ENCODE data around the gene KIFC3. TPM values are rescaled to one million over a fixed set of nuclear protein-coding genes. Genes with fewer than 3 reads are reported as not detected.
"Not testable (repeated sequence)": the region's sequence is repeated elsewhere in the genome, so short reads cannot be mapped to it uniquely, and the experiment has no call there.

The KIFC3 gene
- total RNA-seq, 6 donors from 2014 or later, result 82.6 to 340 (median 110) TPM

DNA sequence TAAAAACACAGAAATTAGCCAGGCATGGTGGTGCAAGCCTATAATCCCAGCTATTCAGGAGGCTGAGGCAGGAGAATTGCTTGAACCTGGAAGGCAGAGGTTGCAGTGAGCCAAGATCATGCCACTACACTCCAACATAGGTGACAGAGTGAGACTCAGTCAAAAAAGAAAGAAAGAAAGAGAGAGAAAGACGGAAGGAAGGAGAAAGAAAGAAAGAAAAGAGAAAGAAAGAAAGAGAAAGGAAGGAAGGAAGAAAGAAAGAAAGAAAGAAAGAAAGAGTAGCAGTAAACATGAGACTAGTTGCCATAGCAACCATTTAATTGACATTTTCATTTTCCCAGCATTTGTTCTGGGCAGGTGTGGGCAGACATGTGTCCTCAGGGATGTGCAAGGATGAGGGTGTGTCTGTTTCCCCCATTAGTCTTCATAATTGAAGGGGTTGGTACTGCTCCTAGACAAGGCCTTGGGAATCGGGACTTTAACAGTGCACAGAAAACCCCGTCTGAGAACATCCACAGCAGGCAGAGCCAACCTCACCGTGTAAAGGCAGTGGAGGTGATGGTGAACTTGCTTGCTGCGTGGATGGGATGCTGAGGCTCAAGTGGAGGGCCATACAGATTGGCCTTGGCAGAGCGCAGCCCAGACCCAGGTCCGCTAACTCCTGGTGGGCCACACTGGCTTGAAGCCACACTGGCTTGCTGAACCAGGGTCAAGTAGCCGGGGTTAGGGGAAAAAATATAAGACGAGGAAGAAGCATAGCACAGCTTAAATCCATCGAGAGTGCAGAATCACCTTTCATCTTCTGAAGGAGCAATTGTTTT, 35.2 kb upstream of the KIFC3 start:
- WGBS, 2 donors, result 89% methylated on average over 10 of the region's 10 CpGs
- Histone ChIP-seq H3K27ac (no peak overlapping the region), H3K4me3 (no peak overlapping the region), H3K36me3 (no peaks in the 10 kb centered on the region), H3K27me3 (no peaks in the 10 kb centered on the region), H3K4me1 (no peaks in the 10 kb centered on the region), H3K9me3 (no peaks in the 10 kb centered on the region)
- no peak for ATAC-seq (ENCODE audit: low FRiP score in 2 of 2)
- TF ChIP-seq POLR2AphosphoS5 (IDR thresholded peaks at IDR 0.05) (no peak), EP300 (IDR thresholded peaks at IDR 0.05) (no peak), POLR2A (IDR thresholded peaks at IDR 0.05) (no peak)
- TF ChIP-seq, protein P1, sequence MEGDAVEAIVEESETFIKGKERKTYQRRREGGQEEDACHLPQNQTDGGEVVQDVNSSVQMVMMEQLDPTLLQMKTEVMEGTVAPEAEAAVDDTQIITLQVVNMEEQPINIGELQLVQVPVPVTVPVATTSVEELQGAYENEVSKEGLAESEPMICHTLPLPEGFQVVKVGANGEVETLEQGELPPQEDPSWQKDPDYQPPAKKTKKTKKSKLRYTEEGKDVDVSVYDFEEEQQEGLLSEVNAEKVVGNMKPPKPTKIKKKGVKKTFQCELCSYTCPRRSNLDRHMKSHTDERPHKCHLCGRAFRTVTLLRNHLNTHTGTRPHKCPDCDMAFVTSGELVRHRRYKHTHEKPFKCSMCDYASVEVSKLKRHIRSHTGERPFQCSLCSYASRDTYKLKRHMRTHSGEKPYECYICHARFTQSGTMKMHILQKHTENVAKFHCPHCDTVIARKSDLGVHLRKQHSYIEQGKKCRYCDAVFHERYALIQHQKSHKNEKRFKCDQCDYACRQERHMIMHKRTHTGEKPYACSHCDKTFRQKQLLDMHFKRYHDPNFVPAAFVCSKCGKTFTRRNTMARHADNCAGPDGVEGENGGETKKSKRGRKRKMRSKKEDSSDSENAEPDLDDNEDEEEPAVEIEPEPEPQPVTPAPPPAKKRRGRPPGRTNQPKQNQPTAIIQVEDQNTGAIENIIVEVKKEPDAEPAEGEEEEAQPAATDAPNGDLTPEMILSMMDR (IDR thresholded peaks at IDR 0.05), result no peak
- DNase-seq, result no peak

DNA sequence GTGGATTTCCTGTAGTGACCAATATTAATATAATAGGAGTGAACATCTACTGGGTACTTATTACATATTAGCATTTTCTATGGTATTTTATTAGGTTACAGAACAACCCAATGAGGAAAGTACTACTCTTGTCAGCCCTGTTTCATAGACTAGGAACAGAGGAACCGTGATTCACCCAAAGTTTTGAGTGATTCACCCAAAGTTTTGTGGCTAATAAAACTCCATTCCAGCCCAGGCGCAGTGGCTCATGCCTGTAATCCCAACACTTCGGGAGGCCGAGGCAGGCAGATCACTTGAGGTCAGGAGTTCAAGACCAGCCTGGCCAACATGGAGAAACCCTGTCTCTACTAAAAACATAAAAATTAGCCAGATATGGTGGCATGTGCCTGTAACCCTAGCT, 33.1 kb upstream of the KIFC3 start:
- H3K36me3 ChIP-seq; DNase-seq; H3K27me3 ChIP-seq; H3K27ac ChIP-seq; H3K9me3 ChIP-seq; H3K4me3 ChIP-seq; H3K4me1 ChIP-seq; ATAC-seq (ENCODE audit: low FRiP score in 2 of 2): not testable (repeated sequence)
- 66 to 90% methylated on average over 4 of the region's 4 CpGs for WGBS, 2 donors

DNA sequence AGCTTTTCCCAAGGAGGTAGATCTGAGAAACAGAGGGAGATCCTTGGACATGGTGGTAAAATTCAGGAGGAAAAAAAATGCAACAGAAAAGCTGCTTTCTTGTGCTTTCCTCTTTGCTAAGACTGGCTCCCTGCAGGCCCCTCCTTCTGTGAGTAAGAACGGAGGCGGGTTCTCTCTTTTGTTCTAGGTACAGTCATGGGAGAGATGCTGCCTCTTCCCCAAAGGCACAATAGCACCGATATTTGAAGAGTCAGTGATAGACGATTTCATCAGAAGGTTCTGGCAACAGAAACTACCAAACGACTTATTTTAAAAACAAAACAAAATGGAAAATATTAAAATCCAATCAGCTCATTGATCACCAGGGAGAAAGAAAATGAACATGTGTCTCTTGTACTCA, 32.6 kb upstream of the KIFC3 start:
- no peaks in the 10 kb centered on the region for H3K9me3 ChIP-seq
- no peaks in the 10 kb centered on the region for H3K4me1 ChIP-seq
- H3K27me3 ChIP-seq, result no peaks in the 10 kb centered on the region
- WGBS, 2 donors, result 68 to 74% methylated on average over 5 of the region's 5 CpGs
- TF ChIP-seq, protein P1 (IDR thresholded peaks at IDR 0.05), result no peak
- no peak for TF ChIP-seq EP300 (IDR thresholded peaks at IDR 0.05)
- DNase-seq (no peak), ATAC-seq (ENCODE audit: low FRiP score in 2 of 2) (no peak)
- H3K36me3 ChIP-seq, result no peaks in the 10 kb centered on the region
- no peak overlapping the region for H3K4me3 ChIP-seq
- H3K27ac ChIP-seq, result no peak overlapping the region

DNA sequence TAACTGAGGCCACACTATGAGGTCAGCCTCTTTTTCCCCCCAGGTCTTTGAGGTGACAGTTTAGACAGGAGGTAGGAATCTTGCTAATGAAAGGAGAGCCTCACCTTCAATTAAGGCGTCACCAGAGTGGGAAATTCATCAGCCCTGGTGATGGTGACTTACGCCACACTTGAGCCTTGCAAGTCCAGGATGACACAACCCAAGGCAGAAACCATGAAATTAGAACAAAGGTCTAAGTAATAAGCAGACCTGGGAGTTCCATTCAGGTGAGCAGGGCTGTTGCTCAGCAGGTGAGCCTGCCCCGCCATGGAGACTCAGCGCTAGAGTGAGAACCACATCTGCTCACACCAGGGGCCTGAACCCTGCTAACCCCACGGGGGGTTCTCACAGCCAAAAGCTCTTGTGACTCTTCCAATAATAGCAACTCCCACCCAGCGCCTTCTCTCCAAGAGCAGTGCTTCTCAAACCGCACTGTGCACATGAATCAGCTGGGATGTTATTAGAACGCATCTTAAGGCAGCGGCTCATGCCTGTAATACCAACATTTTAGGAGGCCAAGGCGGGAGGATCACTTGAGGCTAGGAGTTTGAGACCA, 28.7 kb upstream of the KIFC3 start:
- H3K4me3 ChIP-seq, result no peak overlapping the region
- H3K36me3 ChIP-seq, result no peaks in the 10 kb centered on the region
- H3K27ac ChIP-seq, result no peak overlapping the region
- 88 to 93% methylated on average over 6 to 10 of the region's 10 CpGs for WGBS, 2 donors
- no peak for TF ChIP-seq POLR2A (IDR thresholded peaks at IDR 0.05)
- TF ChIP-seq, protein P1 (IDR thresholded peaks at IDR 0.05), result no peak
- TF ChIP-seq POLR2AphosphoS5 (IDR thresholded peaks at IDR 0.05), result no peak
- TF ChIP-seq EP300 (IDR thresholded peaks at IDR 0.05), result no peak
- H3K27me3 ChIP-seq, result no peaks in the 10 kb centered on the region
- no peaks in the 10 kb centered on the region for H3K9me3 ChIP-seq
- no peaks in the 10 kb centered on the region for H3K4me1 ChIP-seq
- ATAC-seq (ENCODE audit: low FRiP score in 2 of 2) (no peak), DNase-seq (no peak)

DNA sequence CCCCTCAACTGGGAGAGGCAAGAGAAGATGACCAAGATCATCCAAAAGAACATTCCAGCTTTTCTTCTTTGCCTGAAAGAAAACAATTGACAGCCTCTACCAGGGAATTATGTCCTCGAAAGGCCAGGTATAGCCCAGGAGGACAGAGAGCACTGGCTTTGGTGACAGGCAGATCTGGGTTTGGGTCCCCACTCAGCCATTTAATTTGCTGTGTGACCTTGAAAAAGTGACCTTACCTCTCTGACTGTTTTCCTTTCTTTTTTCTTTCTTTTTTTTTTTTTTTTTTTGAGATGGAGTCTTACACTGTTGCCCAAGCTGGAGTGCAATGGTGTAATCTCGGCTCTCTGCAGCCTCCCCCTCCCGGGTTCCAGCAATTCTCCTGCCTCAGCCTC, 27.7 kb upstream of the KIFC3 start:
- no peak overlapping the region for H3K4me3 ChIP-seq
- 80 to 85% methylated on average over 3 of the region's 3 CpGs for WGBS, 2 donors
- H3K27me3 ChIP-seq, result no peaks in the 10 kb centered on the region
- H3K27ac ChIP-seq, result no peak overlapping the region
- H3K9me3 ChIP-seq, result no peaks in the 10 kb centered on the region
- H3K36me3 ChIP-seq, result no peaks in the 10 kb centered on the region
- TF ChIP-seq, protein P1 (IDR thresholded peaks at IDR 0.05), result no peak
- TF ChIP-seq POLR2A (IDR thresholded peaks at IDR 0.05), result no peak
- no peak for TF ChIP-seq POLR2AphosphoS5 (IDR thresholded peaks at IDR 0.05)
- TF ChIP-seq EP300 (IDR thresholded peaks at IDR 0.05), result no peak
- peaks cover 0 to 6% (median 2%) of the 10 kb centered on the region in 4 donors for H3K4me1 ChIP-seq
- ATAC-seq (ENCODE audit: low FRiP score in 2 of 2), result no peak
- DNase-seq, result no peak
